Inflammatory macrophage (primary cell): Measurements from ENCODE around the gene OR11H6.
"Not testable (repeated sequence)": the region's sequence is repeated elsewhere in the genome, so short reads cannot be mapped to it uniquely, and the experiment has no call there.

Experiments
- DNase-seq, 2 donors: peaks; one replicate each; pipeline ENCODE4 v3.0.0-alpha.2; 2020 to 2022

Gene OR11H6

DNA sequence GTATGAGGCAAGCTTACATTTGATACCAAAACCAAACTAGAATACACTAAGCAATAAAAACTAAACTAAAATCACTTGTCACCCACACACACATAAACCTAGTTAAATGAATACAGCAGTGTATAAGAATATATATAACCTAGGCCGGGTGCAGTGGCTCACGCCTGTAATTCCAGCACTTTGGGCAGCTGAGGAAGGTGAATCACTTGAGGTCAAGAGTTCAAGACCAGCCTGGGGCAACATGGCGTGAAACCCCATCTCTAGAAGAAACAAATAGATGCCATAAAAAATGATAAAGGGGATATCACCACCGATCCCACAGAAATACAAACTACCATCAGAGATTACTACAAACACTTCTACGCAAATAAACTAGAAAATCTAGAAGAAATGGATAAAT, 40.9 kb downstream of the OR11H6 start:
- not testable (repeated sequence) for DNase-seq

DNA sequence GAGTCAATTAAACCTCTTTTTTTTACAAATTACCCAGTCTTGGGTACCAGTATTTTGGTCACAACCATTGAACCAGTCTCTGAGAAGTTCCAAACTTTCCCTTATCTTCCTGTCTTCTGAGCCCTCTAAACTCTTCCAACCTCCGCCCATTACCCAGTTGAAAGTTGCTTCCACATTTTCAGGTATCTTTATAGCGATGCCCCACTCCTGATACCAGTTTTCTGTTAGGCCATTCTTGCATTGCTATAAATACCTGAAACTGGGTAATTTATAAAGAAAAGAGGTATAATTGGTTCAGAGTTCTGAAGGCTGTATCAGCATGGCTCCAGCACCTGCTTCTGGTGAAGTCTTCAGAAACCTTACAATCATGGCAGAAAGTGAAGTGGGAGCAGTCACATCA, 50.6 kb downstream of the OR11H6 start:
- DNase-seq: no peak
